ELR (cell line): ENCODE data around the gene SSBP3.

Experiments used
- DNase-seq: peaks from one replicate; pipeline ENCODE4 v3.0.0-alpha.2; 2015; ENCODE audit warnings: low read depth

The SSBP3 gene

DNA sequence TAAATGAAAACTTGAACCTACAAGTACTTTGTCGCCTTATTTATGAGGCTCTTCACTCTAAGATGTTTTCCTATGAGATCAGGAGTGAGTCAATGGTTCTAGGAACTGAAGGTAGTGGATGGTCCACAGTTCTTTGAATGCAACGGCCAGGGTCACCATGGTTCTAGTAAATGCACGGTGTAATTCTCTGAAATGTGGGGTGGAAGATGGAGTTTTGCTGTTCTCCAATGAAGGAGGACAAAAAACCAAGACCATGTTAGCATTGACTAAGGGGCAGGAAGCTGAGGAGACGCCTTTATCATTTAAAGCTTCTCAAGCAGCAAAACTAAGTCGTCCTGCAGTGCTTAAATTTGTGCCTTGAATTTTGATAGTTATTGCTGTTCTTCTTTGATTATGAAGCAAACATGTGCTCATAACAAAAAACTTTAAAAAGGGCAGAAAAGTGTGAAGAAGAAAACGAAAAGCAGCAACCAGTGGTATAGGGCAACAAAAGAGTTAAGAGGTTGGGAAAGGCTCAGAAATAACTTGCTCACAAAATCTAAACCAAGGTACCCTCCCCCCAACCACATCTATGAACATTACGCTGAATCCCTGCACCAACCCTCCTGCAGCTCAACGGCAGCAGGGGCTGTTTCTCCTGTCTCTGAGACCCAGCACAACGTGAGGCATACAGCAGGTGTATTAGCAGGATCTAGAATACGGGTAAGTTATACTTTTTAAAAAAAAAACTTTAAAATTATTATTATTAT, 121.2 kb downstream of the SSBP3 start:
- no peak for DNase-seq

DNA sequence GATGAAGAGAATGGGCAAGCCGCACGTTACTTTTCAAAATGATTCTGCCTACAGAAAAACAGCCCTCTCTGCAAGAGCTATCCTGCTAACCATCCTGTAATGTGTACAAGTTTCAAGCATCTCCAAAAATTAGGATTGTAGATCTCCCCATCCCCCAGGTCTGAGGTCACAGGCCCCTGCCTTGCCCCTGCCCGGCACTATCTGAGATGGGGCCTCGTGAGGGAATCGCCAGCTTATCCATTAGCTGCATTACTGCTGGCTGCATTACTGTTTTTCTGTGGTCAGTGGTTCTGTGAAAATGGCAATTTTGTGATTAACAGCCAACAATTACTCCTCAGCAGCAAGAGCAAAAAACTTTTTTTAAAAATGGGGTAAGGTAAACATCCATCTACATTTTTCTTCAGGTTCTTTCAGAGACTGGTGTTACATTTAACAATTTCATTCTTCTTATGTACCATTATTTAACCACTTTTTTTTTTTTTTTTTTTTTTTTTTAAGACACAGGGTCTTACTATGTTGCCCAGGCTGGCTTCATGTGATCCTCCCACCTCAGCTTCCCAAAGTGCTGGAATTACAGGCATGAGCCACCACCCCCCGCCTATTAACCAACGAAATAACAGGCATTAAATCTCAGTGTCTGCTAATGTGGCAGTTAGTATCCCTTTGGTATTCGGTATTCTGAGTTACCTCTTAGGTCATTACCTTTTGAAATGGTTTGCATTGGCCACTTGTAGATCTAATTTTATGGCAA, 122.4 kb downstream of the SSBP3 start:
- DNase-seq, result no peak

DNA sequence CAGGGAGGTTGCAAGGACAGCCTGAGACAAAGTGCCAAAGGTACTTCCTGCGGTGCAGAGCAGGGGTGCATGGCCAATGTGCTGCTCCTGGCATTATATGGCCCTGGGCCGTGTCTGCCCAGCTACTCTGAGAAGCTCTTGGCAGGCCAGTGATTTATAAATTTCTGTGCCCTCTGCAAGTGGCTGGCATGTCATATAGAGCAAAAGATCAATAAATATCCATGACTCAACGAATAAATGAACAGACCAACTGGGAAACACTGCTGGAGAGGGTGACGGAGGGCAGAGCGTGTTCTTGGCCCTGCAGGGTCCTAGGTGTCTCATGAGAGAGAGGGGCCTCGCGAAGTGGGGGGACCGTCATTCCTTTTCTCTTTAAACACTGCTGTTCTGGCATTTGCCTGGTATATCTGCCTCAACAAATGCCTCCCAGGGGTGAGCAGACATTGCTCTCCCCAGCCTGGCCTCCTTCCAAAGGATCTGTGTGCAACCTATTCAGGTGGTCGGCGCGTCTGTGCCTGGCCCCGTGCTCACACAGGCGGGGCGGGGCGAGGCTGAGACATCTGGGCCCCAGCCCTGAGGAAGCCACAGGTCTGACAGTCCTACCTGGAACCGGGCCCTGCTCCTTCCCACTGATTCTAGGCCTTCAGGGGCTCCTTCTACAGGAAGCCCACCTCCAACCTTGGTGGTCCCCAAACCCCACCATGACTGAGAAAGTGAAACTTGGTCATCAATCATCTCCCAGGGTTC, 123.9 kb downstream of the SSBP3 start:
- no peak for DNase-seq

DNA sequence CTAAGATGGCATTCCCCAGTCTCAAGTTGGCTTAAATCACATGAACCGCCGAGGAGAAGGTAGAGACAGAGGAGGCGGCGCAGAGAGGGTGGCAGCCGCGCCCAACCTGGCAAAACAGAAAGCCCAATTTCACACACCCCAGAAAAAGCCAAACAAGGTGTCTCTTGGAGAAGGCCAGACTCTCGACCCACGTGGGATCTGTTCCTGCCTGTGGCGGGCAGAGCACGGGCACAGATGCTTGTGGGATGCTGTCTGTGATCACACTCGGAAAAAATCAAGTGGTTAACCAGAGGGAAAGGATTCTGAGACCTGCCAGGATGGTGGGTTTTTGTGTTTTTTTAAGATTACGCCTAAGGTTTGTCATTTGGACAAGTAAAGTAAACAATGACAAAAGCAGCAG, 125.5 kb downstream of the SSBP3 start:
- no peak for DNase-seq

DNA sequence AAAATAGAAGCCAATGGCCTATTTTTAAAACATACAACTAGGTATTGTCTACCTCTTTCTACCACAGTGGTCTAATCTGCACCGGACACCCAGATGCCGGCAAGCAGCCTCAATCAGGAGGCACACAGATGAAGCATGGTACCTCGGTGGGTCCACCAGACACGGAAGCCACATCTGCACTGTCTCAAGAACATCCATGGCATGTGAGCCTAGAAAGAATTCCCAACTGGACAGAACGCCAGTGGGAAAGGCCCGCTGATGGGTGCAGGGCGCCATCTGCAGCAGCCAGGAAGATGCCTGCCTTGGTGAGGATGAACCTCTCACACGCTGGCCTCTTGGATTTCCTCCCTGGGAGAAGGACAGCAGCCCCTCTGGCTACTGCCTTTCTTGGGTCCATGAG, 126.7 kb downstream of the SSBP3 start:
- DNase-seq, result no peak

DNA sequence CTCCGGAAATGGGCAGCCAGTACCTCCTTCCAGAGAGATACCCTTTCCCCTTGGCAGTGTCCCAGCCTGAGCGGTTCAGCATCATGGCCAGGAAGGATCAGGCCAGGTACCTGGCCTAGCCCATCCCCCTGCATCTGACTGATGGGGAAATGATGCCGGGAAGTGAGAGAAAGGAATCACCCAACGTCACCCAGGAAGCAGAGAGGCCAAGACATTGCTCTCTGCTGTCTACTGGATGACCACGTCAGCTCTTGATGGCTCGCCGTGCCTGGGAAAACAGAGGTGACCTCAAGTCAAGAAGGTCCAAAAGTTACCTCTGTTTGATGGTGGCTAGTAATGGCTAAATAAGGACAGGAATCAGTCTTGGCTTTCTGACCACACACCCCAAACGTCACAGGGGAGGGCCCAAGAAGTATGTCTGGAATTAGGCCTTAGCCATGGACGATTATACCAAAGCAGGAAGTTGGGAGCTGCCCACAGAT, 127.2 kb downstream of the SSBP3 start:
- no peak for DNase-seq

DNA sequence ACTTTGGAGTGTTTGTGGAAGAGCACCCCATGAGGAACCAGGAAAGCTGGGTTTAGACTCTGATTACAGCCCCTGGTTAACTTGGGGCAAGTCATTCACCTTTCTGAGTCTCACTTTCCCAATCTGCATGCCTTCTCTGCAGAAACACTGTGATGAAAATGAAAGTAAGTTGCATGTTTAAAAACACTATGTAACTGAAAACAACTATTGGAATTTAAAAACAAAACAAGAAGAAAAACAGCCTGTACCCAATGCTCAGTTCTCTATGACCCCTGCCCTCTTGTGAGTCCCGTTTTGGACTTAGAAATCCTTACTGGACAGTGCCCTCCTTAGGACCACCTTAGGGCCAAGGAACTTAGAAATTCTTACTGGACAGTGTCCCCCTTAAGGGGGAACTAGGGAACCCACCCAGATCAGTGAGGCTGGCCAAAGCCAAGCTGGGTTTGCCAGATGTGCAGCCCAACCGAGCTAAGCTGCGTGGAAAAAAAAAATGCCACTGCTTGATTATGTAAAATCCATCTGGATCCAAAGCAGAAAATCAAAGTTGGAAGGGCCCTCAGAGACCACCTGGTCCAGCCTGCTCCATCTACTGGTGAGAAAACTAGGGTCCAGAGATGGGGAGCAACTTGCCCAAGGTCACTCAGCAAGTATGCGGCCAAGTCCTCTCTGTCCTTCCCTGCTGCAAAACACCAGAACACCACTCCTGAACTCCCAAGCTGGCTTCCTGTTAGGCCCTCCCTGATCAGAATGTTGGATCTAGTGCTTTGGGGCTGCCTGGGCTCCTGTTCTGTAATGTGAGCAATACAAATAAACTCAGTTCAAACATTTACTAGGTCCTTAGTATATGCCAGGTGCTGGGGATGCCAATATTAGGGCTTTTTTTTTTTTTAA, 128.5 kb downstream of the SSBP3 start:
- DNase-seq, result no peak

DNA sequence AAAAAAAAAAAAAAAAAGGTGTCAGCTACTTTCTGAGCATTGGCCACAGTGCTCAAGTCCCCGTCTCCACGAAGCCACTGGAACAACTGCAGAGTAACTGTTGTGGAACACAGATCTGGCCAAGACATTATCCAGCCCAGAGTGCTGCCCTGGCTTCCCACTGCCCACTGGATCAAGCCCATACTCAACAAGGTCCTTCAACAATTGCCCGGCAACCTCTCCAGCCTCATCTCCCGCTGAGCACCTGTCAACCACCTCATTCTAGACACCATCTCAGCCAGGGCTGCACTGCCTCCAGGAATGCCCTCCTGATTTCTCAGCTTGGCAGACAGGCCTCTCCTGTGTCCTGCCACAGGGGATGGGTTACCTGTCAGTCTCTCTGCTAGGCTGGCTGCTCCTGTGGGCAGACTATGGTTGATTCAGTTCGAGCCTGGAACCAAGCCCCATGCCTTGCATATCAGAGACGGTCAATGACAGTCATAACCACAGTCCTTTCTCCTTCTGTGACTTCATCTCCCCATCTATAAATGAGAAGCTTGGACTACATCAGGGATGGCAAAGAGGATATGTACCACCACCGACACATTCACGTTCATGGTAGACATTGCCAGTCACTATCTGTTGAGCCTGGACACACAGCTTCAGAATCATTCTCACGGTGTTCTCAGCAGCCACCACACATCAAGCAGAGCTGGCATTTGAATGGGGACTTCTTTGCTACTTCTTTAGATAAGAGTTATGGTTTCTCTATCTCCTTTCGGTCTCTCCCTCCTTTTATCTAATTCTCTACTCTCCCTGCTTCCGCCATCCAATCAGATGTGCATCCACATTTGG, 129.4 kb downstream of the SSBP3 start:
- DNase-seq, result no peak

DNA sequence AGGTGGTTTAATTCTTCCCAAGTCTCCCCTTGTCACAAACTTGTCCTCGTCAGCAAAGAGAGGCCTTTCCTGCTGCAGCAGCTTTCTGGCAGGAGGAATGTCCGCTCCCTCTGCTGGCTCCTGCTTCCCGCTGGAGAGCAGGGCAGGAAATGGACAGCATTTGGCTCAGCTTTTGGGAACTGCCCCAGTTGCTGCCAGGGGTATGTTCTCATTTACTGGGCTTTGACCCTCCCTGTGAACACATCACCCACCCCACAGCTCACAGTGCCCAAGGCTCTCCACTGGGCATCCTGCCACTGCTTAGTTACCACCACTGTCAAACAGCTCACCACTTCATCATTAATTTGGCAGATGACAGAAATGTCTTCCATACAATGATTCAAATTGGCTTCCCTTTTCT, 130.8 kb downstream of the SSBP3 start:
- DNase-seq, result peak; percentile 15

DNA sequence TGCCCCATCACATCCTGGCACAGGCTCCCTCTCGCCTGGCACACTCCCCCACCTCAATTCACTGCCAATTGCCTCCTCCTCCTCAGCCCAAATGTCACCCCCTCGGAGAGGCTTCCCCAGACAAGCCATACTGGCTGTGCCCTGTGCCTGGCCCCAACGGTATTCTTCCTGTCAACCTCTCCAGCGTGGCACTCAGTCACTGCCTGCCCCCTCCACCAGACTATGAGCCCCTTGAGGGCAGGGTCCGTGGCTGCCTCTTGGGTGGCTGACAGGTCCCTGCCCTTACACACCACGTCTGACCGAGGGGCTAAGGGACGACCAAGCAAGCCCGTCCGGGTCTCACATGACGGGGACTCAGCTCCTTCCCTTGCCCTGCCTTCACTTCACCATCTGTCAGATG, 131.3 kb downstream of the SSBP3 start:
- no peak for DNase-seq

DNA sequence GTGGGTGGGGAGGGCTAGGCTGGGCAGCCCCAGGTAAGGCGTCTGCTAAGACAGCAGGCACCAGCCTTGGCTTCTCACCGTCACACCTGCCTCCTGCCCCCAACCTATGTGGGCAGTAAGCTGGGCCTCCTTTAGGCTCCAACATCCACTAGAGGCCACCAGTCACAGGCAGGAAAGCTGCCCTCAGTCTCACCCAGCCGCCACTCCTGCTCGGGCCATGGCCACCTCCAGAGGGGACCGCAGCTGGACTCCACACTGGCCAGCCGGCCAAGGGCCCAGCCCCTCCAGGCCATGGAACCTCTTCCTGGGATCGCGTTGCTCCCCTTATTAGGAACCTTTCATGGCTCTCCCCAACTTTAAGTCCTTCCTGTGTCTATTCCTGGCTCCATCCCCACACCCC, 131.7 kb downstream of the SSBP3 start:
- no peak for DNase-seq

DNA sequence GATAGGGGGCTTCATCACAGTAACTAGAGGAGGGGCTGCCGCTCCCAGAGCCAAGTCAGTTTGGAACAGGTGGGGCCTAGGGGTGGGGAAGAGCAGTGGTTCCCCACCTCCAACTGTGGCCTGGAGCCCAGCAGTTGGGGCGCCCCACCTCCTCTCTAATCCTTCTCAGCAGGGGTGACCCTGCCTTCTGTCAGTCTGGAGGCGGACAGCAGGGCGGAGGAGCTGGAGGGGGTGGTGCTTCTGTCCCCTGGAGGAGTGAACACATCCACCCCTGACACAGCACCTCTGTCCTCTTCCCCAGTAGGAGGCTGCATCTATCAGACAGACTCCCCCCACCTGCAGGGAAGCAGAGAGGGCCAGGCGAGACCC, 132.4 kb downstream of the SSBP3 start:
- peak; percentile 15 for DNase-seq

DNA sequence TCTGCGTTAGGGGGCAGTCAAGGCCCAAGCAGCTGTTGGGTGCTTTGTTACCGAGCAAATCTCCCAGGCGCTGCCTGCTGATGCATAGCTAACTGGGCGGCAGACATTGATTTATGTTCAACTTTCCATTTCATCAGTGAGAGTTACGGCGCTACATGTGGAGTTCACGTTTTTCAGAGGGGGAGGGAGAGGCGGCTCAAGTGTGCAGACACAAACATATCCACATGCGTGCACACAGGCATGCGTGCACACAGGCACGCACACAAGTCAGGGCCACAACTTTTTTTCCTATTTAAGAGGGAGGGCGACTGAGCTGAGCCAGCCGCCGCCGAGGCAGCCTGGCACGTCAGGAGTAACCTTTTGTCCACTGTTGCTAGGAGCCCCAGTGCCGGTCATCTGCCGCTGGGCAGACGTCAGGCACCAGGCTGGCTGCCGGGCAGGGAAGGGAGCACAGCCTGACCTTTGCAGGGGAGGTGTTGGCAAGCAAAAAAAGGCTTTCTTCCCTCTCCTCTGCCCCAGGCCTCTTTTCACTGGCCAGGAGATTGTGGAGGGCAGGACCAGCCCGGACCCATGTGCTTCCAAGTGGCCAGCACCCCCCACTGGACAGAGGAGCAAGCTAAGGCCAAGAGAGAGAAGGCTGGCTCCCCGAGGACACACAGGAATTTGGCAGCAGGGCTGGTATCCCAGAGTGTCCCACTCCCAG, 133.0 kb downstream of the SSBP3 start:
- DNase-seq, result peak; percentile 73

DNA sequence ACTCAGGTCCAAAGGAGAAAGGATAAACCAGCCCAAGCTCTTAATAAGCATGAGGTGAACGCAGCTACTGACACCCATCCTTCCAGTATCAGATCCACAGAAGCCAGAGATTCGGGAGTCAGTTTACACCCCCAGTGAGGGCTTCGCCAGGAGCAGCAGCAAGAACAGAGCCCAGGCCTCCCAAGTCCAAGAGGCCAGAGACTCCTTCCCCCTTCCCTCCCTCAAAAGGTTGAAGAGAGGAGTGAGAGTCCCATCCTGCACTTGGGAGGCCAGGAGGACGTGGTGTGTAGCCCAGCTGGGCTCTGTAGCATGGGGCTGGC, 133.5 kb downstream of the SSBP3 start:
- DNase-seq, result no peak

DNA sequence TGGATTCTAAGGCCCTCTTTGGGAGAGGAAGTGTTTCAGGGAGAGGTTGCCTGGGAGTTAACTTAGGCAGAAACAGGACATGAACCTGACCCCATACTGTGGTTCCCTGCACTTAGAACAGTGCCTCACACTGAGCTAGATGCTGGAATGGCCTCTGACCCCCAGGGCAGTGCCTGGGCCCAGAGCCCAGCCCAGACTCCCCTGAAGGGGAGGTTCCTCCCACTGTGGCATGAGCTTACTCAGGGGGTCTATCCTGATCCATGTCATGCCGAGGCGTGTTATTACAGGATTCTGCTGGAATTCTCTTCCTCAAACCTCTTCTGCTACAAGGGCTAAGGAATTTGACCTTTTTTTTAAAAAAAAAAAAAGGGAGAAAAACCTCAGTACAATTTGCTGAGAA, 134.1 kb downstream of the SSBP3 start:
- DNase-seq, result no peak

DNA sequence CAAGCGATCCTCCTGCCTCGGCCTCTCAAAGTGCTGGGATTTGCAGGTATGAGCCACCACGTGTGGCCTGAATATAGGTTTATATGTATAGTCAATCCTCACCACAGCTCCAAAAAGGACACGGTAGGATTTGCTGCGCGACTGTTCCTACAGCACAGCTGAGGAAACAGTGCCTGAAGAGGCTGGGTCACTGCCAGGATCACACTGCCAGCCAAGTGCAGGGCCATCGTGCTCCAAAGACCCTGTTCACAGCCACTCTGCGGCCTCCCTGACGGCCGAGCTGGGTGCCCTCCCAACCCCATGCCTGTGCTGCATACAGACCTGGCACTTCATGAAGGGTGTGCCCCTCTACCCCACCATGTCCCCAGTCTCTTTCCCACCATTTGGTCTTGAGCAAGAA, 134.9 kb downstream of the SSBP3 start:
- no peak for DNase-seq

DNA sequence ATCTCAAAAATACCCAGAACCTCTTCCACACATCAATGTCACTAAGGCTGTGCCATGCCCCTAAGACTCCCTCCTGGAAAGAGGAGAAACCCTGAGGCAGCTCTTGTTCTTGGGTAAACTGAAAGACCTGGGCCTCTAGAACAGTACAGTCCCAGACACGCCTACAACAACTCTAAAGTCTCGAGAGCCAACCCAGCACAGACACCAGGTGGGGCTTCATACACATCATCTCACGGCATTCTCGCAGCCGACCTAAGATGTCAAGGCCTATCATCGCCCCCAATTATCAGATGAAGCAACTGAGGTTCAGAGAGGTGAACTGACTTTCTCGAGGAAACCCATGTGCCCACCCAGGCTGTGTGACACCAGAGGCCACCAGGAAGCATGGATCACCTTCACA, 135.7 kb downstream of the SSBP3 start:
- no peak for DNase-seq

DNA sequence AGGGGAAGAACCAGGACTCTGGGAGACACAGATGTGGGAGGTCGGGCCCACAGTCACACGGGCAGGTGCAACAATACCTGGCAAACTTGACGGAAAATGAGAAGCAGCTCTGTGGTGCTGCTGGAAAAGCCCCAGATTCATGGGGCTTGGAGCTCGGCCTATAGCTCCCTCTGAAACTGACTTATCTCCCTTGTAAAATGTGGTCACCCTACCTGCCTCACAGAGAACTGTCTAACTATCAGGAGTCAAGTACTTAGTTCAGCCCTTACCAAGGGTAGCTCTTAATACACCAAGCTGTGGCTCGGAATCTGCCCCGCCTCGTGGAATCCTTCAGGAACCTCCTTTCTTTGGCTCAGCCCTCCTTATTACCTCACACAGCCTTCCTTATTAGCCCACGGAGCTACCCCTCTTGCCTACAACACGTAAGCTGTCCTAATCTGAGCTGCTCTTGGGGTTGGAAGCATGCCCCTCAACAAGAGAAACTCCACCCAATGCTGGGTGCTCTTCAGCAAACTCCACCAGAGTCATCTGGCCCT, 137.4 kb downstream of the SSBP3 start:
- DNase-seq, result no peak

DNA sequence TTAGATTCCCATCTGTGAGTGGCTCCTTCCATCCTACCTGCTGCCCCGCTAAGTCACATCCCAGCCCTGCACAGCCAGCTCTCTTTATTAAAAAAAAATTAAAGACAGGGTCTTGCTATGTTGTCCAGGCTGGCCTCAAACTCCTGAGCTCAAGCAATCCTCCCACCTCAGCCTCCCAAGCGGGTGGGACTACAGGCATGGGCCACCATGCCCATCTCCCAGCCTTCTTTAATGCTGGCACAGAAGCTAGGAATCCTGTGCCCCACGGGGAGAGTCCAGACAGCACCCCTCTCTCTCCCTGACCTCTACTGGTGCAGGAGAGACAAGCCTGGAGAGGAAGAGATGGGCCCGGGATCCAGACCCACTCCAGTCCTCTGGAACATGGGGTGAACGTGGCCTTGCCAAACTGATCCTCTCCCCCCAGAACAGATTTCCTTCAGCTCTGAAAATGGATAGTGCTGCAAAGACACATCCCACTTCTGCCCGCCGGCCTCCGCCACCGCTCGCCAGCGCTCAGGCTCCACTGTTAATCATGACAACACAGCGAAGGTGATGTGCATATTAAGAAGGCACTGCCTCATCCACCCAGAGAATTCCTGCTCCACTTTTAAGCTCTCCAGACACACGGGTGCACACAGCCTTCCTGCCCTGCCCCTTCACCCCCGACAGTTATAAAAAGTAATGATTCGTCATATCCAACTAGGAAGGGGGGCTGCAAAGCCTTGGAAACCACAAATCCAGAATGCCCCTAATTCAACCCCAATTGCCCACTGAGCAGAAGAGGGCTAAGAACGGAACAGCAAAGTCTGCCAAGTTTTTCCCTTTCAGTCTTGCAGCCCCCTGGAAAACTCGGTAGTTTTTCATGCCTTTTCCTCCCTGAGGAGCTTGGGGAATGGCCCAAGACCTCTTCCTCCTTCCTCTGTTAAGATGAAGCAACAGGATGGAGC, 138.1 kb downstream of the SSBP3 start:
- DNase-seq, result no peak
